HG02798 (cell line): Measurements from ENCODE around the gene MTREX.

ENCODE experiments used
- ATAC-seq: cut with Tn5 transposase; IDR thresholded peaks from one replicate; pipeline ENCODE4 v1.9.1; 2021; ENCODE audit warnings: mild to moderate bottlenecking; ENCODE audit not compliant: unreplicated experiment, poor library complexity

The MTREX gene

GRCh38 chr5:55372130-55372925 is 64.5 kb downstream of the MTREX start:
- ATAC-seq = no peak

- no peak for ATAC-seq
Measured at GRCh38 chr5:55377810-55378209, 70.0 kb downstream of the MTREX start.

- ATAC-seq = no peak
Measured at GRCh38 chr5:55383254-55383653, 75.5 kb downstream of the MTREX start.

GRCh38 chr5:55384072-55384471 is 76.3 kb downstream of the MTREX start:
- ATAC-seq = no peak

- no peak for ATAC-seq
Measured at GRCh38 chr5:55385227-55385626, 77.4 kb downstream of the MTREX start.

- ATAC-seq = no peak
Measured at GRCh38 chr5:55385846-55386245, 78.1 kb downstream of the MTREX start.

- no peak for ATAC-seq
Measured at GRCh38 chr5:55386356-55386755, 78.6 kb downstream of the MTREX start.

GRCh38 chr5:55387865-55388264 is 80.1 kb downstream of the MTREX start:
- no peak for ATAC-seq

- ATAC-seq = no peak
Measured at GRCh38 chr5:55391707-55392106, 83.9 kb downstream of the MTREX start.

GRCh38 chr5:55392669-55393068 is 84.9 kb downstream of the MTREX start:
- ATAC-seq = no peak

- ATAC-seq = no peak
Measured at GRCh38 chr5:55393501-55394175, 85.8 kb downstream of the MTREX start.

- no peak for ATAC-seq
Measured at GRCh38 chr5:55402199-55402598, 94.4 kb downstream of the MTREX start.

- ATAC-seq = no peak
Measured at GRCh38 chr5:55406292-55406691, 98.5 kb downstream of the MTREX start.

- no peak for ATAC-seq
Measured at GRCh38 chr5:55407059-55407684, 99.4 kb downstream of the MTREX start.

- ATAC-seq = no peak
Measured at GRCh38 chr5:55407984-55408383, 100.2 kb downstream of the MTREX start.

- ATAC-seq = no peak
Measured at GRCh38 chr5:55409775-55410174, 102.0 kb downstream of the MTREX start.

- ATAC-seq = no peak
Measured at GRCh38 chr5:55410845-55411244, 103.1 kb downstream of the MTREX start.

GRCh38 chr5:55411876-55412275 is 104.1 kb downstream of the MTREX start:
- ATAC-seq = no peak

GRCh38 chr5:55413644-55414043 is 105.9 kb downstream of the MTREX start:
- ATAC-seq = no peak

GRCh38 chr5:55415071-55415470 is 107.3 kb downstream of the MTREX start:
- no peak for ATAC-seq

- ATAC-seq = no peak
Measured at GRCh38 chr5:55416306-55416705, 108.5 kb downstream of the MTREX start.
